Endothelial cell of umbilical vein (primary cell): ENCODE measurements around the gene NR1H2. TPM values are rescaled to one million over a fixed set of nuclear protein-coding genes. Genes with fewer than 3 reads are reported as not detected.
A peak's percentile ranks its signal among the peaks of the same experiment; 100 is the strongest.

Source experiments
- BruUV-seq: library from RNA; stranded (reverse); fragments of 400-500 nt; replicated peaks from 2 replicates; lab custom pipeline; 2021; lab: Mats Ljungman, UMichigan
- CTCF ChIA-PET: fragments of 300-600, 350-600 bp; sonication (Branson Sonifier 250); formaldehyde crosslinking; loops from one replicate; lab custom pipeline; 2021; ENCODE audit warnings: antibody characterized with exemption, inconsistent platforms; lab: Charles Lee
- POLR2A ChIA-PET: fragments of 300-600, 350-600 bp; sonication (Branson Sonifier 250); formaldehyde crosslinking; loops from one replicate; lab custom pipeline; 2021; ENCODE audit warnings: antibody characterized with exemption, inconsistent platforms; lab: Charles Lee
- DNase-seq: peaks from one replicate; pipeline ENCODE4 v3.0.0-alpha.2; 2011; ENCODE audit warnings: low read depth, low spot score
- FAIRE-seq: peaks from 2 replicates; lab custom pipeline; 2011; peaks lifted over from hg19 to GRCh38; lab: Jason Lieb, UNC
- H2AFZ ChIP-seq: 2 replicates; pipeline ENCODE4 v1.6.0; 2012; ENCODE audit warnings: low read depth, low read length, control low read depth, inconsistent platforms
- H3K27ac ChIP-seq: 2 replicates; pipeline ENCODE4 v1.5.1; 2011; ENCODE audit warnings: low read depth, mild to moderate bottlenecking, control low read depth, low read length, moderate library complexity; ENCODE audit not compliant: insufficient read depth
- H3K27me3 ChIP-seq, 2 experiments: 2 replicates each; pipeline versions ENCODE4 v1.6.0 to v1.6.1; 2011; ENCODE audit warnings: low read length in 2 of 2, mixed read lengths in 1 of 2; ENCODE audit not compliant: control insufficient read depth in 2 of 2, insufficient read depth in 2 of 2
- H3K36me3 ChIP-seq, 2 experiments: 2 replicates in 1 of 2; 3 replicates in 1 of 2; pipeline ENCODE4 v1.5.1; 2011; ENCODE audit warnings: low read length in 2 of 2, mild to moderate bottlenecking in 1 of 2, moderate library complexity in 1 of 2; ENCODE audit not compliant: control insufficient read depth in 2 of 2, insufficient read depth in 2 of 2; ENCODE audit errors: extremely low read depth in 1 of 2
- H3K4me1 ChIP-seq: 3 replicates; pipeline ENCODE4 v1.5.1; 2011; ENCODE audit warnings: mild to moderate bottlenecking, low read length; ENCODE audit not compliant: control insufficient read depth, insufficient read depth; ENCODE audit errors: extremely low read depth
- H3K4me2 ChIP-seq: 2 replicates; pipeline ENCODE4 v1.6.1; 2011; ENCODE audit warnings: low read length, control low read depth, mixed read lengths; ENCODE audit not compliant: insufficient read depth
- H3K4me3 ChIP-seq, 3 experiments: fragments of 200-600 bp in 1 of 3; sonication (generic), shearing (Covaris generic) in 1 of 3; replicated peaks in 1 of 3; 2 replicates each; pipeline ENCODE4 v1.5.1; 2011 to 2016; ENCODE audit warnings: control low read depth in 3 of 3, low read length in 3 of 3, mild to moderate bottlenecking in 2 of 3, inconsistent platforms in 1 of 3, low read depth in 1 of 3, moderate library complexity in 1 of 3; ENCODE audit not compliant: insufficient read depth in 1 of 3
- H3K79me2 ChIP-seq: 2 replicates; pipeline ENCODE4 v1.6.0; 2012; ENCODE audit warnings: low read length, inconsistent platforms; ENCODE audit not compliant: control insufficient read depth, insufficient read depth
- H3K9ac ChIP-seq: replicated peaks from 2 replicates; pipeline ENCODE3; 2011; ENCODE audit warnings: low read length, control low read depth; ENCODE audit not compliant: insufficient read depth; ENCODE audit errors: extremely low read depth
- H3K9me1 ChIP-seq: replicated peaks from 3 replicates; pipeline ENCODE4 v1.6.0; 2011; ENCODE audit warnings: mild to moderate bottlenecking, low read length; ENCODE audit not compliant: control insufficient read depth, insufficient read depth; ENCODE audit errors: extremely low read depth
- H3K9me3 ChIP-seq: replicated peaks from 2 replicates; pipeline ENCODE4 v1.5.1; 2012; ENCODE audit warnings: low read length, inconsistent platforms; ENCODE audit not compliant: control insufficient read depth, insufficient read depth
- H4K20me1 ChIP-seq: replicated peaks from 2 replicates; pipeline ENCODE3; 2011; ENCODE audit warnings: mild to moderate bottlenecking, low read length; ENCODE audit not compliant: control insufficient read depth, insufficient read depth; ENCODE audit errors: extremely low read depth
- CTCF ChIP-seq, 2 donors: IDR thresholded peaks; 1 replicate in 1 of 2; 2 replicates in 1 of 2; pipeline ENCODE4 v1.5.1; 2011; ENCODE audit warnings: low read length in 2 of 2, mild to moderate bottlenecking in 2 of 2, moderate library complexity in 2 of 2, control low read depth in 1 of 2, inconsistent platforms in 1 of 2, low read depth in 1 of 2; ENCODE audit not compliant: insufficient read depth in 1 of 2; ENCODE audit errors: extremely low read depth in 1 of 2
- EZH2 ChIP-seq: IDR thresholded peaks from 2 replicates; pipeline ENCODE4 v1.6.1; 2012; ENCODE audit warnings: borderline replicate concordance, low read depth, mild to moderate bottlenecking, moderate library complexity, low read length, inconsistent platforms; ENCODE audit not compliant: severe bottlenecking
- FOS ChIP-seq: IDR thresholded peaks from 2 replicates; pipeline ENCODE4 v1.6.1; 2011; ENCODE audit warnings: mild to moderate bottlenecking, low read length, moderate library complexity, borderline replicate concordance; ENCODE audit not compliant: insufficient read depth
- GATA2 ChIP-seq: IDR thresholded peaks from 2 replicates; pipeline ENCODE4 v1.7.0; 2011; ENCODE audit warnings: low read depth, mild to moderate bottlenecking, moderate library complexity, mixed read lengths, low read length; ENCODE audit not compliant: insufficient read length, insufficient read depth
- JUN ChIP-seq: IDR thresholded peaks from 2 replicates; pipeline ENCODE4 v1.6.1; 2011; ENCODE audit warnings: borderline replicate concordance, low read depth; ENCODE audit not compliant: insufficient read length, insufficient read depth
- MAX ChIP-seq: IDR thresholded peaks from 2 replicates; pipeline ENCODE4 v1.6.1; 2011; ENCODE audit not compliant: insufficient read depth, insufficient read length
- MYC ChIP-seq: IDR thresholded peaks from one replicate; pipeline ENCODE4 v1.6.1; 2011; ENCODE audit warnings: mild to moderate bottlenecking, low read depth, low read length
- POLR2A ChIP-seq: IDR thresholded peaks from 2 replicates; pipeline ENCODE4 v1.6.1; 2012; ENCODE audit warnings: low read depth, mild to moderate bottlenecking, control low read depth, low read length
- POLR2AphosphoS5 ChIP-seq: IDR thresholded peaks from 2 replicates; pipeline ENCODE4 v1.6.1; 2012; ENCODE audit warnings: low read depth, mild to moderate bottlenecking, control low read depth, low read length, moderate library complexity; ENCODE audit not compliant: insufficient read depth
- dilution Hi-C: fragments of 300-500 bp; cut with MboI; formaldehyde crosslinking; loops from one replicate; pipeline ENCODE4 v1.15.0; 2019; ENCODE audit warnings: low sequenced_read_pairs; ENCODE audit not compliant: extremely low pct_ligation_motif_present
- intact Hi-C: fragments of 100-400 bp; cut with micrococcal nuclease; formaldehyde crosslinking; loops from one replicate; pipeline ENCODE4 v1.10.0; 2022
- polyA plus RNA-seq, 4 experiments: library from polyadenylated mRNA; depleted of rRNA in 3 of 4; stranded (reverse) in 3 of 4; unstranded in 1 of 4; fragments of >200 nt; gene quantifications; 2 replicates each; pipeline versions ENCODE4 v1.2.1 to v1.2.3, GENCODE V29; 2011 to 2012; ENCODE audit warnings: missing spikeins in 1 of 4
- total RNA-seq: library from RNA; stranded (reverse); gene quantifications from 2 replicates; pipeline ENCODE4 v1.2.3, GENCODE V29; 2021

Gene NR1H2
- total and polyA plus RNA-seq, 2 donors (not counting 3 experiments of a cell fraction or from before 2014, with no cell fraction given), result 46.7 to 48.4 TPM

GRCh38 chr19:50356691-50357177 is 19.5 kb upstream of the NR1H2 start:
- Histone ChIP-seq H3K36me3 (no peaks in the 10 kb centered on the region), H3K27me3 (peaks cover 0 to 2% of the 10 kb centered on the region in 2 experiments), H4K20me1 (no peaks in the 10 kb centered on the region), H3K79me2 (no peaks in the 10 kb centered on the region), H3K9me3 (no peaks in the 10 kb centered on the region), H3K4me1 (peaks cover 7% of the 10 kb centered on the region), H3K4me2 (peak overlapping the region; percentile 72), H2AFZ (no peak overlapping the region), H3K9me1 (no peaks in the 10 kb centered on the region), H3K4me3 (no peak overlapping the region), H3K9ac (no peak overlapping the region), H3K27ac (no peak overlapping the region)
- DNase-seq (no peak), FAIRE-seq (no peak)
- no TSS peak for BruUV-seq
- ChIA-PET POLR2A (no interaction called here), CTCF (interaction anchor here (0.7 to 3.9 kb wide), 35 partner anchors 8 to 565 kb away, joined by 3 to 68 read pairs (median 6); partner anchors contain the start of genes KCNC3, NR1H2 and POLD1)
- dilution Hi-C loops (no loop called here), intact Hi-C loops (loop anchor here (1.0 to 2.0 kb wide), 10 partner anchors 12 to 566 kb away; partner anchors contain the start of genes EMC10, GARIN5A, KCNC3 and POLD1)
- TF ChIP-seq POLR2A (no peak), MAX (no peak), POLR2AphosphoS5 (no peak), GATA2 (no peak), EZH2 (no peak), JUN (no peak), CTCF (IDR thresholded peaks at IDR 0.05; ENCODE audit: extremely low read depth in 1 of 2, insufficient read depth in 1 of 2, low read depth in 1 of 2, low read length in 2 of 2) (no peak), MYC (no peak), FOS (no peak)
